ENCODE measurements around the gene GPR157.

GPR157 gene

GRCh38 chr1:9086045-9086444, 42.9 kb downstream of the GPR157 start:
- no peak for DNase-seq

GRCh38 chr1:9085306-9085940, 43.5 kb downstream of the GPR157 start:
- no peak for DNase-seq

GRCh38 chr1:9084906-9085305, 44.0 kb downstream of the GPR157 start:
- no peak for DNase-seq

- DNase-seq, result no peak
These were observed 47.4 kb downstream of the GPR157 start for GRCh38 chr1:9081473-9081872.

GRCh38 chr1:9080705-9081291, 48.1 kb downstream of the GPR157 start:
- DNase-seq, result no peak

GRCh38 chr1:9079988-9080704, 48.8 kb downstream of the GPR157 start:
- DNase-seq, result no peak

- DNase-seq, result no peak
These were observed 50.0 kb downstream of the GPR157 start for GRCh38 chr1:9078752-9079500.

- DNase-seq, result peak; percentile 27
These were observed 50.7 kb downstream of the GPR157 start for GRCh38 chr1:9078015-9078751.

- no peak for DNase-seq
These were observed 53.9 kb downstream of the GPR157 start for GRCh38 chr1:9075022-9075421.

- no peak for DNase-seq
These were observed 55.8 kb downstream of the GPR157 start for GRCh38 chr1:9073143-9073542.

GRCh38 chr1:9071554-9072235, 57.2 kb downstream of the GPR157 start:
- no peak for DNase-seq

- DNase-seq, result no peak
These were observed 58.4 kb downstream of the GPR157 start for GRCh38 chr1:9070486-9070885.

GRCh38 chr1:9069326-9070100, 59.4 kb downstream of the GPR157 start, which contains the start of gene SLC2A5:
TSS of gene SLC2A5 (minus strand) at chr1:9069635. CDS start at chr1:9069536, 99 bp downstream.
- no peak for DNase-seq

- no peak for DNase-seq
These were observed 59.9 kb downstream of the GPR157 start for GRCh38 chr1:9068981-9069325.

- no peak for DNase-seq
These were observed 61.7 kb downstream of the GPR157 start for GRCh38 chr1:9066945-9067807.

GRCh38 chr1:9065213-9065751, 63.6 kb downstream of the GPR157 start:
- no peak for DNase-seq

- DNase-seq, result no peak
These were observed 66.1 kb downstream of the GPR157 start for GRCh38 chr1:9062846-9063245.

- no peak for DNase-seq
These were observed 66.9 kb downstream of the GPR157 start for GRCh38 chr1:9062021-9062471.

GRCh38 chr1:9061252-9061960, 67.5 kb downstream of the GPR157 start:
- DNase-seq, result no peak

All from activated CD4-positive, alpha-beta T cell treated with anti-CD3 and anti-CD28 coated beads, Interleukin-2, amount 50 U/mL, for 16 hours (primary cell).